ENCODE results near the gene DRG1. TPM values are rescaled to one million over a fixed set of nuclear protein-coding genes. Genes with fewer than 3 reads are reported as not detected.
A peak's percentile ranks its signal among the peaks of the same experiment; 100 is the strongest.

The DRG1 gene
- total and polyA plus RNA-seq, 8 donors: 36.3 to 79.8 (median 69.3) TPM

GRCh38 chr22:31425331-31426050, 26.1 kb downstream of the DRG1 start:
- Histone ChIP-seq H3K4me3 (no peak overlapping the region), H3K4me1 (no peaks in the 10 kb centered on the region), H3K9me3 (no peaks in the 10 kb centered on the region), H3K27me3 (no peaks in the 10 kb centered on the region), H3K27ac (no peak overlapping the region), H3K36me3 (peaks cover 0 to 100% of the 10 kb centered on the region in 2 donors)
- intact Hi-C loops (cut with DNase I): no loop called here
- TF ChIP-seq CTCF (IDR thresholded peaks at IDR 0.05): no peak
- ATAC-seq (no peak), DNase-seq (no peak)

GRCh38 chr22:31431950-31432349, 32.5 kb downstream of the DRG1 start:
- no peak for TF ChIP-seq CTCF (IDR thresholded peaks at IDR 0.05)
- peaks cover 0 to 98% of the 10 kb centered on the region in 2 donors for H3K36me3 ChIP-seq
- H3K9me3 ChIP-seq: no peaks in the 10 kb centered on the region
- no peak for DNase-seq
- H3K4me3 ChIP-seq: no peak overlapping the region
- intact Hi-C loops (cut with DNase I): no loop called here
- no peaks in the 10 kb centered on the region for H3K4me1 ChIP-seq
- no peak for ATAC-seq
- no peaks in the 10 kb centered on the region for H3K27me3 ChIP-seq
- no peak overlapping the region for H3K27ac ChIP-seq

GRCh38 chr22:31436132-31436531, 36.7 kb downstream of the DRG1 start:
- DNase-seq (no peak), ATAC-seq (no peak)
- H3K36me3 ChIP-seq: peaks cover 0 to 98% of the 10 kb centered on the region in 2 donors
- H3K27me3 ChIP-seq: no peaks in the 10 kb centered on the region
- H3K27ac ChIP-seq: no peak overlapping the region
- H3K9me3 ChIP-seq: no peaks in the 10 kb centered on the region
- no peak overlapping the region for H3K4me3 ChIP-seq
- intact Hi-C loops (cut with DNase I): no loop called here
- no peak for TF ChIP-seq CTCF (IDR thresholded peaks at IDR 0.05)
- H3K4me1 ChIP-seq: no peaks in the 10 kb centered on the region

DNA sequence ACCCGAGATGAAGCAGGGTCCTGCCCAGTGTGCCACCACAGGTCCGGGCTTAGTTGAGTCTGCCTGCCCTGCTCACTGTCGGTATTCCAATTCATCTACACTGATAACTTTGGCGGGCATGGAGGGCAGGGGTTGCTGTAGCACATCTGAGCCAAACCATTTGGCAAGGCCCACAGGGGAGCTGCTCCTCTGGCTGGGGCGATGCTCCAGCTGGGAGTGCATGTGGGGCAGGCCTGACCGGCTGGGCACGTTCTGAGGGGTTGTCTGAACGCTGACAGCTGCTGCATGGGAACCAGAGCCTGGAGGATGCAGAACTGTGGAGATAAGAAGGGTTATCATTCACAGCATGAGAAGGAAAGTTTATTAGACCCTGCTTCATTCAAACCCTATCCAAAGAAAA, 40.4 kb downstream of the DRG1 start:
- H3K4me3 ChIP-seq: no peak overlapping the region
- H3K27me3 ChIP-seq: no peaks in the 10 kb centered on the region
- intact Hi-C loops (cut with DNase I): no loop called here
- no peaks in the 10 kb centered on the region for H3K9me3 ChIP-seq
- no peak for ATAC-seq
- peaks cover 0 to 100% of the 10 kb centered on the region in 2 donors for H3K36me3 ChIP-seq
- DNase-seq: peak in 2 of 4 donors; percentile 5 to 42
- no peak for TF ChIP-seq CTCF (IDR thresholded peaks at IDR 0.05)
- no peaks in the 10 kb centered on the region for H3K4me1 ChIP-seq
- H3K27ac ChIP-seq: no peak overlapping the region

GRCh38 chr22:31440681-31441080, 41.3 kb downstream of the DRG1 start:
- no peak for ATAC-seq
- H3K4me3 ChIP-seq: no peak overlapping the region
- H3K9me3 ChIP-seq: no peaks in the 10 kb centered on the region
- no peak for DNase-seq
- H3K36me3 ChIP-seq: peaks cover 0 to 100% of the 10 kb centered on the region in 2 donors
- H3K4me1 ChIP-seq: no peaks in the 10 kb centered on the region
- no peaks in the 10 kb centered on the region for H3K27me3 ChIP-seq
- no peak overlapping the region for H3K27ac ChIP-seq
- TF ChIP-seq CTCF (IDR thresholded peaks at IDR 0.05): no peak
- intact Hi-C loops (cut with DNase I): no loop called here

Data from left lung (tissue), 10 donors.